ENCODE results near the gene DNASE1L2.
A peak's percentile ranks its signal among the peaks of the same experiment; 100 is the strongest.

DNASE1L2 gene

GRCh38 chr16:2204416-2205103 lies 31.7 kb upstream of the DNASE1L2 start:
- DNase-seq: no peak

GRCh38 chr16:2205104-2205966 lies 30.9 kb upstream of the DNASE1L2 start, which contains the start of gene MLST8:
Gene MLST8 (plus strand): TSS chr16:2205454. CDS start chr16:2206086, 632 bp downstream.
- peak; percentile 83 for DNase-seq

GRCh38 chr16:2205967-2206313 lies 30.3 kb upstream of the DNASE1L2 start:
- no peak for DNase-seq

GRCh38 chr16:2206420-2206779 lies 29.8 kb upstream of the DNASE1L2 start:
- no peak for DNase-seq

- DNase-seq: no peak
Measured at GRCh38 chr16:2206780-2207433, 29.3 kb upstream of the DNASE1L2 start.

GRCh38 chr16:2207872-2208271 lies 28.4 kb upstream of the DNASE1L2 start:
- DNase-seq: no peak

- DNase-seq: no peak
Measured at GRCh38 chr16:2208308-2208707, 27.9 kb upstream of the DNASE1L2 start.

GRCh38 chr16:2208772-2209171 lies 27.5 kb upstream of the DNASE1L2 start:
- no peak for DNase-seq

GRCh38 chr16:2209258-2210008 lies 26.8 kb upstream of the DNASE1L2 start:
- no peak for DNase-seq

- no peak for DNase-seq
Measured at GRCh38 chr16:2210009-2210332, 26.3 kb upstream of the DNASE1L2 start.

- DNase-seq: no peak
Measured at GRCh38 chr16:2210386-2211365, 25.6 kb upstream of the DNASE1L2 start, which contains the start of gene BRICD5. Gene BRICD5 (minus strand): TSS chr16:2210863. CDS start chr16:2210833, 30 bp downstream.

- DNase-seq: no peak
Measured at GRCh38 chr16:2211923-2212347, 24.3 kb upstream of the DNASE1L2 start.

- DNase-seq: no peak
Measured at GRCh38 chr16:2212362-2213324, 23.6 kb upstream of the DNASE1L2 start.

GRCh38 chr16:2213817-2214718 lies 22.2 kb upstream of the DNASE1L2 start:
- no peak for DNase-seq

- no peak for DNase-seq
Measured at GRCh38 chr16:2214719-2214968, 21.6 kb upstream of the DNASE1L2 start, which contains the start of gene PGP. Gene PGP (minus strand): TSS chr16:2214840. CDS start chr16:2214777, 63 bp downstream.

- no peak for DNase-seq
Measured at GRCh38 chr16:2216330-2216729, 19.9 kb upstream of the DNASE1L2 start.

- DNase-seq: peak; percentile 99
Measured at GRCh38 chr16:2223221-2223941, 12.9 kb upstream of the DNASE1L2 start, which contains the start of gene E4F1. Gene E4F1 (plus strand): TSS chr16:2223591. CDS start chr16:2223614, 23 bp downstream.

GRCh38 chr16:2223942-2224486 lies 12.2 kb upstream of the DNASE1L2 start:
- DNase-seq: no peak

Data from NCI-H2171 (cell line).